Kidney epithelial cell (primary cell): ENCODE results near the gene METTL22. TPM values are rescaled to one million over a fixed set of nuclear protein-coding genes. Genes with fewer than 3 reads are reported as not detected.

Source experiments
- DNase-seq: peaks from one replicate; pipeline ENCODE4 v3.0.0-alpha.2; 2010; ENCODE audit warnings: low read depth
- H3K27me3 ChIP-seq: 2 replicates; pipeline ENCODE4 v1.6.0; 2011; ENCODE audit warnings: low read length; ENCODE audit not compliant: control insufficient read depth, insufficient read depth
- H3K36me3 ChIP-seq: 2 replicates; pipeline ENCODE4 v1.5.1; 2011; ENCODE audit warnings: low read length; ENCODE audit not compliant: control insufficient read depth, insufficient read depth
- H3K4me3 ChIP-seq: 2 replicates; pipeline ENCODE4 v1.5.1; 2011; ENCODE audit warnings: low read depth, mild to moderate bottlenecking, control low read depth, low read length
- CTCF ChIP-seq: IDR thresholded peaks from 2 replicates; pipeline ENCODE4 v1.5.1; 2011; ENCODE audit warnings: mild to moderate bottlenecking, moderate library complexity, low read length, control low read depth, inconsistent platforms; ENCODE audit not compliant: insufficient read depth, poor library complexity, severe bottlenecking
- total RNA-seq: library from RNA; depleted of rRNA; stranded (reverse); fragments of >200 nt; gene quantifications from 2 replicates; pipeline ENCODE4 v1.2.3, GENCODE V29; 2015

Gene METTL22
- total RNA-seq, 1 donor from 2014 or later, result 24.5 TPM

- Histone ChIP-seq H3K27me3 (no peaks in the 10 kb centered on the region), H3K4me3 (no peak overlapping the region), H3K36me3 (no peaks in the 10 kb centered on the region)
- DNase-seq, result no peak
- TF ChIP-seq CTCF, result no peak
Measured at GRCh38 chr16:8696880-8697279, 75.4 kb downstream of the METTL22 start.

GRCh38 chr16:8697965-8698364 is 76.5 kb downstream of the METTL22 start:
- Histone ChIP-seq H3K4me3 (no peak overlapping the region), H3K36me3 (no peaks in the 10 kb centered on the region), H3K27me3 (no peaks in the 10 kb centered on the region)
- DNase-seq, result no peak
- no peak for TF ChIP-seq CTCF

Other genes starting within 250 kb of the METTL22 start
- gene TMEM114, start 31.2 kb upstream of the METTL22 start, total RNA-seq, result not detected in 2 replicates
- gene ABAT, start 52.9 kb downstream of the METTL22 start, total RNA-seq, result 4.9 and 7.5 TPM in 2 replicates
- 9.4 and 10.9 TPM in 2 replicates for gene TMEM186, start 175.9 kb downstream of the METTL22 start, total RNA-seq
- gene PMM2, start 176.1 kb downstream of the METTL22 start, total RNA-seq, result 29.9 and 31.1 TPM in 2 replicates
- gene CARHSP1, start 247.3 kb downstream of the METTL22 start, total RNA-seq, result 113 and 119 TPM in 2 replicates